Stimulated activated CD4-positive, alpha-beta T cell treated with anti-CD3 and anti-CD28 coated beads, Interleukin-12 subunit alpha, Interleukin-12 subunit beta, amount 100 ng/mL, for 48 hours (primary cell): Measurements from ENCODE around the gene VAMP4.
"Not testable (repeated sequence)": the region's sequence is repeated elsewhere in the genome, so short reads cannot be mapped to it uniquely, and the experiment has no call there.

Experiments used
- DNase-seq, 3 donors: peaks; one replicate each; pipeline ENCODE4 v3.0.0-alpha.2; 2020; ENCODE audit warnings: low read depth in 2 of 3, low spot score in 1 of 3

The VAMP4 gene

DNA sequence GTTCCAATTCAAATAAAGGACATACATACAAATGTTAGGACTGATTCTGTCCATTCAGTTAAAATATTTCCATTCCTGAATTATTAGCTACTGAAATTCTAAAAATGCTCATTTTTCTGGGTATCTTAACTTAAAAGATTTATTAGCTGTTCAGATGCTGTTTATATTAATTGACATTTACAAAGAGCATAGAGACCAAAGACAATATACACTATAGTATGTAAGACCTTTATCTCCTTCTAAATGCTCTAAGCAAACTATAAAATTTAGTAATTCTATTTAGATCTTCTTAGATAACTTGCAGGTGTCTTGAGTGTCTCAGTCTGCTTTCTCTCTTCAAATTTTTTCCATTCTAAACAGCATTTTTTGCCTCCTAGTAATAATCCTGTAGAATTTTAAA, 39.3 kb downstream of the VAMP4 start:
- DNase-seq: no peak

DNA sequence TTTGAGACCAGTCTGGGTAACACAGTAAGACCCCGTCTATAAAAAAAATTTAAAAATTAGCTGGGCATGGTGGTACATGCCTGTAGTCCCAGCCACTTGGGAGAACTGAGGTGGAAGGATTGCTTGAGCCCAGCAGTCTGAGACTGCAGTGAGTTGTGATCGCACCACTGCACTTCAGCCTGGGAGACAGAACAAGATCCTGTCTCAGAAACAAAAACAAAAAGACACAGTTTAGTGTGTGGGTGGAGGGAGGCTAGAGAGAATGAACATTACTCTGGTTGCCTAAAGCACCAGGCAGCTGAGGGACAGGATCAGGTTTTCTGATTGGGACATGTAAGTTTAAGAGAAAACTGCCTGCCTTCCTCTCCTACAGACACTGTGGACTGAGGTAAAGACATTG, 42.3 kb downstream of the VAMP4 start:
- DNase-seq: no peak

DNA sequence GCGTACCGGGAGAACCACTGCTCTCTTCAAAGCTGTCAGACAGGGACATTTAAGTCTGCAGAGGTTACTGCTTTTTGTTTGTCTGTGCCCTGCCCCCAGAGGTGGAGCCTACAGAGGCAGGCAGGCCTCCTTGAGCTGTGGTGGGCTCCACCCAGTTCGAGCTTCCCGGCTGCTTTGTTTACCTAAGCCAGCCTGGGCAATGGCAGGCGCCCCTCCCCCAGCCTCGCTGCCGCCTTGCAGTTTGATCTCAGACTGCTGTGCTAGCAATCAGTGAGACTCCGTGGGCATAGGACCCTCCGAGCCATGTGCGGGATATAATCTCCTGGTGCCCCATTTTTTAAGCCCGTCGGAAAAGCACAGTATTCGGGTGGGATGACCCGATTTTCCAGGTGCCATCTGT, 46.1 kb downstream of the VAMP4 start:
- DNase-seq: not testable (repeated sequence)

DNA sequence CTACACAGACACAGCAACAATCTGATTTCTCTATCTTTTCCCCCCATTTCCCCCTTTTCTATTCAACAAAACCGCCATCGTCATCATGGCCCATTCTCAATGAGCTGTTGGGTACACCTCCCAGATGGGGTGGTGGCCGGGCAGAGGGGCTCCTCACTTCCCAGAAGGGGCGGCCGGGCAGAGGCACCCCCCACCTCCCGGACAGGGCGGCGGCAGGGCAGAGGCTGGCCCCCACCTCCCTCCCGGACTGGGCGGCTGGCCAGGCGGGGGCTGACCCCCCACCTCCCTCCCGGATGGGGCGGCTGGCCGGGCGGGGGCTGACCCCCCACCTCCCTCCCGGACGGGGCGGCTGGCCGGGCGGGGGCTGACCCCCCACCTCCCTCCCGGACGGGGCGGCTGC, 48.3 kb downstream of the VAMP4 start:
- not testable (repeated sequence) for DNase-seq

DNA sequence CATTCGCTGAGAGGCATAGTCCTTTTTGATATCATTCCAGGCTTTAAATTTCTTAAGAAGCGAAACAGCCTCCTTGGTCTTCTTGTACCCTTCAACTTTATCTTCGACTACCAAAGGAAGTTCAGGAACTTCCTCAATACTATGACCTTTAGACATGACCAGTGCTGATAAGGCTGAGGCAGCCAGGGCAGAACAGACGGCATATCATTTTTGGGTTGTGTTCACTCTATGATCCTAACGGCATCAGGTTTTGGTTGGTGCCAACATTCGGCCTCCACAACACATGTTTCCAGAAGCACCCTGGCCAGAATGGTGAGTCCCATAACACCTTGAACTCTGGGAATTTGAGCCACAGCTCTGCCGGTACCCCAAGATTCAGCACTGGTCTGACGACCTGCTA, 58.0 kb downstream of the VAMP4 start:
- DNase-seq: no peak

DNA sequence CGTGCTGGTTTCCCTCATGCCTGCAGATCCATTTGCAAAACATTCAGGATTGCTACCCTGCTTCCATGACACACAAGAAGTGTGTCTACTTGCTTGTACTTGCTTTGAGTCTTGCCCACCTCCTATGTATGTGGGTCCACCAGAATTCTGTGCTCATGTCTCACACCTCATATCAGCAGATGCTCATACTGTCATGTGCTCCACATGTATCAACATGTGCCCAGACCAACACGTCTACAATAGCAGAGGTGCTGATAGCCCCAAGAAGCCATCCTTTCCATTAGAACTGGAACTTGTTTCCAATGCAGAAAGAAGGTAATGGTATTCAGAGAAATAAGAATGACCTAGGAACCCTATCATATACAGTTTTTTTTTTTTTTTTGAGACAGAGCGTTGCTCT, 61.5 kb downstream of the VAMP4 start:
- no peak for DNase-seq

DNA sequence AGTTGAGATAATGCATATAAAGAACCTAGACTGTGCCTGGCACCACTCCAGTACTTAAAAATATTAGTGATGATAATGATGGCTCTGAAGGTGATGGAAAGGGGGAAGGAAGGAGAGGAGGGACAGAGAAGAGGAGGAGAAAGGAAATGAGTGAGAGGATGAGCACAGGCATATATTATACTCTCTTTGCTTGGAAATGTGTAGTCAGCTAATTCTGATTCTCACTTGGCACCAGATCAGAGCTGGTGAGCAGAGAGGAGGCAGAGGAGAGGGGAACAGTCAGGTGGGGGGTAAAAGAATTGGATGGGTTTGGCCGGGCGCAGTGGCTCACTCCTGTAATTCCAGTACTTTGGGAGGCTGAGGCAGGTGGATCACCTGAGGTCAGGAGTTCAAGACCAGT, 65.0 kb downstream of the VAMP4 start:
- DNase-seq: no peak

DNA sequence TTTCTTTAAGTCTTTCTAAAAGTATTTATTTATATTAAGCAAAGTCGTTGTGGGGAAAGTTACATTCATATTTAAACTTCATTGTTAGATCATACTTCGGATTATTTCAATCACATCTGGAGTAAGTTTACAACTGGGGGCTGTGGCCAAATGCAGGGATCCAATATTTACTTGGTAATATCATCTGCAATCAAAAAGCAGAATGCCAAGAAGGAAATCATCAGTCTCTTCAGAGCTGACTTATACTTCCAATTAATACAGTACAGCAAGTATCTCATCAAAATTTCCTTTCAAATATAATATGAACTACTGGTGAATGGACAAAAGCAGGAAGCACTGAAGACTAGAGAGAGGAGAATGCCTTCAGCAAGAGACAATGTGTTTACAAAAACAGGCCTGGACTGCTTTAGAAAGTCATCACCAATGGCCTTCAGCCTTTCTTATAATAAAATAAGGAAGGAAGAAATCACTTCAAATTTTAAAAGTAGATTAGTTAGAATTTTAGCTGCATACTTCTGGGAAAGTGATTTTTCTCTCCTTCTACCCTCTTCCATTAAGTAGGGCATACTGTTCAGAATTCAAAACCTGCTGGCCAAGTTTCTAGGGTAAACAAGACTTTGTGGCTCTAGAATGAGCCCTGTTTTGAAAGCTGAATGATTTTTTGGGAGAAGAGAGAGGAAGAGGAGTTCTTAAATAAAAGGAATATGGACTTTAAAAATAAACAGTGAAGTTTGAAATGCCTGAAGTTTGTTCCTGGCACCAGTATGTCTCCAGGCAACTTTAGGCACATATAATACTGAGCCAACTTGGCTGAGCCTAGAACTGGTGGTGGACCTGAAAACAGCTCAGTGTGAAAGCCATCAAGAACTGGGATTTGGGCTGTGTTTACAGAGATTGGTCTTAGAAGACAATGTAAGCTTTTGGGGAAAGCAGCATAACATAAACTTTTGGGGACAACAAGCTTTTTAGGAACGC, 67.1 kb downstream of the VAMP4 start:
- no peak for DNase-seq

DNA sequence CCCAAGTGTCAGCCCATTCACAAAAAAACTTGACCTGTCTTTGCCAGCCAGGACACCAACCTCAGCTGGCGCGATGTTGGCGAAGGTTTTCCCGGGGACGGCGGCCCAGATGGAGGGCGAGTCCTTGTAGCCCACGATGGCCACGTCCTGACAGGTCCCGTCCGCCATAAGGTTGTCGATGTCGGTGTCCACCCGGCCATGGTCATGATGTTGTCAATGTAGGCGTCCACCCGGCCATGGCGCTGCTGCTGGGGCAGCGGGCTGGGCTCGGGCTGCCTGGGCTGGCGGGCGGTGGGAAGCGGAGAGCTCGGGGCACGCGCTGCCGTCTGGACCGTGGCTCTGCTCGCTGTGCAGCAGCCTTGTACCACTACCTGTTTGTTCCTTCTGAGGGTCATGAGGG, 71.1 kb downstream of the VAMP4 start:
- DNase-seq: no peak

DNA sequence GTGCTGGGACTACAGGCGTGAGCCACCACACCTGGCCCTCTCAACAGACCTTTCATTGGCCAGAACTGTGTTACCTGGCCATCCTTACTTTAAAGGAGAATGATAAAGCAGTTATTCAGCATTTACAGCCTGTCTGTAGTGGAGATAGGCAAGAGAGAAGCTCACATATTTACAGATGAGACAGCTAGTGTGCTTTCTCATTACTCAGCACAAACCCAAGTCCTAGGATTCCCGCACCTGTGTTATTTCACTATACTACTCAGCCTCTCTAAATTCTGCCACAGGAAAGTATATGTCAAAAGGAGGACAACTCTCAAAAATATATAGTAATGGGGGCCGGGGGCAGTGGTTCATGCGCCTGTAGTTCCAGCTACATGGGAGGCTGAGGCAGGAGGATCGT, 73.5 kb downstream of the VAMP4 start:
- DNase-seq: no peak

DNA sequence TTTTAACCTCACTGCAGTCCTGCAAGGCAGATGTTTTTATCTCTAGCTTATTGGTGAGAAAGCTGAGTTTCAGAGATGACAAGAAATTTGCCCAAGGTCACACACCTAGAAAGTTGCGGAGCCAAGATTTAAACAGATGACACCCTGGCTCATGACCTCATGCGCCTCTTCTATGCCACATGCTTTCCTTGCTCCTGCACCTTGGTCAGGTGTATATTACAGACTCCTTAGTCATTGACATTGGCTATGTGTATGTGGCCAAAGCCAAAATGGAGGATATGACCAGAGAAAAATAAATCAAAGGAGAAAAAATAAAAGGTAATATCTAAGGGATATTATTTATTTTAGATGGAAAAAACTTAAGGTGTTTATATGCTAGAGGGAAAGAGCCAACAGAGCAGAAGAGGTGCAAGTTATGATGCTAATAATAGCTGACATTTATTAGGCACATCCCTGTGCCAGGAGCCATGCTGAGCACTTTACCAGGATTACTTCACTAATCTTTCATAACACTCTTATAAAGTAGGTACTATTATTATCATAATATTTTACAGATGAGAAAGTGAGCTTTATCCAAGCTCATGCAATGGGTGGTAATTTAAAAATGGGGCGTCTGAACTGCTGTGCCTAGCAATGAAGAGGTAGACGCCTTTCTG, 75.6 kb downstream of the VAMP4 start:
- no peak for DNase-seq

DNA sequence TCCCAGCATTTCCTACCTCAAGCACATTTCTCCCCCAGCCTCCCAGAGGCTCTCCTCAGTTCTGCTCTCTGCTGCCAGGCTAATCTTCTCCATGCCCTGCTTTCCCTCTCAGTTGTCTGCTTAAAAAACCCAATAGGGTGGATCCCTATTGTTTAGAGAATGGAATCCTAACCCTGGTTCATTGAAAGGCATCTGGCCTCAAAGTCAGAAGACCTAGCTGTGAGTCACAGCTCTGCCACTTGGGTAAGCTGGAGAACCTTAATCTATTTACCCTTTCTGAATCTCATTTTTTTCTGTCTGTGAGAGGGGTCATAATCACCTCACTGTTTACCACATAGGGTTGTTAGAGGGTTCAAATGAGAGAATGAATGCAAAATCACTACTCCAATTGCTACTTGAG, 76.9 kb downstream of the VAMP4 start:
- DNase-seq: no peak

DNA sequence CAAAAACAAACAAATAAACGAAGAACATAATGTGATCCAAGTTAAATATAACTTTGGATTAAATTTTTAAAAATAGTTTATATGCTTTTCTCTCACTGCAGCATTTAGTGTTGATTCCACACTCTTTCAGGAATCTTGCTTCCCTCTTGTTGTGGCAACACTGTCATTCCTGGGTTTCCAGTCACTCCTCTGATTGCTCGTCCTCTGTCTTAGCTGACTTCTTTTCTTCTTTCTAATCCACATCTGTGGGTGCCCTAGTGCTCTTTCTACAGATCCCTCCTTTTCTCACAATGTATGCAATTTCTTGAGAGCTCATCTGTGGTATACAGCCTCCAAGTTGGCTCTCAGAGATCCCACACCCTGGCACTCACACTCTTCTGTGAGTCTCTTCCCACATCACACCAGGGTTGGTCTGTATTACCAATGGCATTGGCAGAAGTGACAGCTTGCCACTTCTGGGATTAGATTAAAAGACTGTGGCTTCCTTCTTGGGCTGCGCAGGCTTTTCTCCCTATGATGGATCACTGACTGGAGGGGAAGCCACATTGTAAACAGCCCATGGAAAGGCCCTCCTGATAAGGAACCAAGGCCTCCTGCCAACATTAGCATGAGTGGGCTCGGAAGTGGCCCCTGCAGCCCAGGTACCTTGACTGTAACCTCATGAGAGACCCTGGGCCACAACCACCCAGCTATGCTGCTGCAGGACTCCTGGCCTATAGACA, 77.8 kb downstream of the VAMP4 start:
- DNase-seq: no peak

DNA sequence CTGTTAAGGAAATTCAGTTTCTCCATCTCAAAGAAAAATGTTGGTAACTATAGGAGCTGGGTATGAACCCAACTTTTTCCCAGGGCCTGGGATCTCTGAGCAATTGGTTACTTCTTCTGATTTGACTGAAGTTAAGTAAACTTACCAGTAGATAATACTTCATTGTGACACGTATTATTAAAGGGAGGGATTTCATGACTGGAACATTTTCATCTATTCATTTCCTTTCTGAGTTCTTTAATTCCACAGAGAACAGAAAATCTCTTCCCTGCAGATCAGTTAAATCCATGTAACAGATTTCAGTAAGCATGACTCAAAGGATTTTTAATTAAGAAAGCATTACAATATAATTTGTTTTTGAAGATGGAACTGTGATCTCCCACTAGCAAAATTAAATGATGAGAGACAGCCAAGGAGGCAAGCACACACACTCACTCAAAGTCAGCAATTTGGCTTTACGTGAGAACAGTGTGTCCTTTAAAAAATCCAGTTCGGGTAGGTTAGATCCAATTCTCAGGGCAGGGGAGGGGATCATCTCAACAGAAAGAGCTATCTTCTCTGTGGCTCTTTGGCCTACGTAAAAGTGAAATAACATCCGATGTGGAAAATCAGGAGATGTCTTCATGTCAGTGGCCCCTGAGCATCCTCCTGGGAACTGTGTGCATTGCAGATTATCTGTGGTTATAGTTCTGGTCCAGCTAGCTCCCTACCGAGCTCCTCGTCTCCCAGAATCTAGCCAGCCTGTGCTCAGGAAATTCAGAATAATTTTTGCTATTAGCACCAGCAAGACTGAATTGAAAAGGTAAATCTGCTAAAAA, 78.6 kb downstream of the VAMP4 start:
- DNase-seq: no peak

DNA sequence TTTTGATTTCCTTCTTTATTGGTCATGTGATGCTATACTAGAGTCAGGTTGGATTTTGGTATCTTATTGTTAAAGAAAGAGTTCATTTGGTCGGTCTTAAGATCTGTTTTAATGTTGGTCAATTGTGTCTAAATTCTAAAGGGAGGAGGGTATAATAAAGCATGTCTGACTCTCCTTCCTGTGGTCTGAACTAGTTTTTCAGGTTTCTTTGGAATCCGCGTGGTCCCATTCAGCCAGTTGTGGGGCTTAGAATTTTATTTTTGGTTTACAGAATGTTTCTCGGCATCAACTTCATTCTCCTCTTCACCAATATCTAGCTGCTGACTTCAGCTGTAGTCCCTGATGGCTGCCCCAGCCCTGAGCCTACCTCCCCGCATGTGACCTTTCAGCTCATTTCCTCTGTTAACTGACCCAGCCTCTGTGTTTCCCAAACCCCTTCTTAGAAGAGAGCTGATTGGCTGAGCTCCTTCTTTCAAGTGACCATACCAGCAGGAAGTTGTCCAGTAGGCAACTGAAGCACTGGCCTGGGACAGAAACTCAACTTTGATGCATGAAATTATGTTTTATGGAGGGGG, 80.7 kb downstream of the VAMP4 start:
- DNase-seq: no peak

DNA sequence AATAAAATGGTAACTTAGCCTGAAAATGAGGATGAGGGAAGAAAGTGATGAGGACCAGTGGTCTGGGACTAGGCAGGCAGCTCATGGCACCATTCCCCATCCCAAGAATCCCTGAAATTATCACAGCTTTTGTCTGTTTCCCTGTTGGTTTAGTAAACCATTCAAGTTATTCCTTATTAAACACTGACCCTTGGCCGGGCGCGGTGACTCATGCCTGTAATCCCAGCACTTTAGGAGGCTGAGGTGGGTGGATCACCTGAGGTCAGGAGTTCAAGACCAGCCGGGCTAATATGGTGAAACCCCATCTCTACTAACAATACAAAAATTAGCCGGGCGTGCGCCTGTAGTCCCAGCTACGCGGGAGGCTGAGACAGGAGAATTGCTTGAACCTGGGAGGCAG, 85.7 kb downstream of the VAMP4 start:
- not testable (repeated sequence) for DNase-seq

DNA sequence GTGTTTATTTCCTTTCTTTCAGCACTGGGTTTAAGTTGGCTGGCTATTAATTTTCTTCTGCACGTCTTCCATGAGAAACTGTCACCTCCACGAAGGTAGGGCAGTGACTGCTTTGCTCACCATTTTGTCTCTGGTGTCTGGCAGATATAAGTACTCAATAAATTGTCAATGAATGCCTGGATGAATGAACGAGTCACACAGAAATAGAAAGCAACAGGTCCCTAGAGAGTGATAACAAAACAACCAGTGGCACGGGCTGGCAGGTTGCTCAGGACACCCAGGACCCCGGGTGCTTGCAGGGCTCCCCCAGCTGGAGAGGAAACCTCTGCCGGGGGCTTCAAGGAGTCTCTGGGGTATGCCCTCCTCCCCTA, 86.1 kb downstream of the VAMP4 start:
- no peak for DNase-seq

DNA sequence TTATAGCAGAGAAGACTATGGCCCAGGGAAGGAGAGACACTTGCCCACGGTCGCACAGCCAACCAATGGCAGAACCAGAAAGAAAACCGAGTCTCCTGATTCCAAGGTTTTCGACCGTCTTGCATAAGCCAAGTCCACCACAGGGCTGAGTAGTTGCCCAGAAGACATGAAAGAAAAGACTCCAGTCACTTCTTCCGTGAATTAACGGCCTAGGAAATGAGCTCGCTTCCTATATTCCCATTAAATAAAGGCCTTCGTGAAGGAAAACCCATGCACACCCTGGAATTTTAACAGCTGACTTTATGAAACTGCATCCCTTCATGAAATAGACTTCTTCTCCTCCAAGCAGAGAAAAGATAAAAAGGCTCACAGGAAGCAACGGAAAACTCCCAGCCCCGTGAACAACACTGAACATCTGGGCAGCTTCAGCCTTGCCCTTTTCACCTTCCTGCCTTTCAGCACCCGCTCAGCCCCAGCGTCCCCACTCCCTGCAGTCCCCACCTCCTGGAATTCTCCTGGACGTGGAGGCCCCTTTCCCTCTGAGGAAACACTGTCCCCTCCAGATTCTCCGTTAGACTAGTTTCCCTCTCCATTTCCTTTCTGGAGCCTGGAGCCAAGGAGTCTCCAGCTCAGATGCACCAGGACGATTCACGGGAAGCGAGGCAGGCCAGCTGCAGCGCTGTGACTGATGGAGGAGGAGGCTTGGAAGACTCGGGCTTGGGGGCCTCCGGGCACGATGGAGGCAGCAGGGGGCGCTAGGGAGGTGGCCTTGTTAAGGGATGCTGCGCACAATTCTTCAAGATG, 86.7 kb downstream of the VAMP4 start:
- peak; percentile 68 to 85 (median 76) for DNase-seq

DNA sequence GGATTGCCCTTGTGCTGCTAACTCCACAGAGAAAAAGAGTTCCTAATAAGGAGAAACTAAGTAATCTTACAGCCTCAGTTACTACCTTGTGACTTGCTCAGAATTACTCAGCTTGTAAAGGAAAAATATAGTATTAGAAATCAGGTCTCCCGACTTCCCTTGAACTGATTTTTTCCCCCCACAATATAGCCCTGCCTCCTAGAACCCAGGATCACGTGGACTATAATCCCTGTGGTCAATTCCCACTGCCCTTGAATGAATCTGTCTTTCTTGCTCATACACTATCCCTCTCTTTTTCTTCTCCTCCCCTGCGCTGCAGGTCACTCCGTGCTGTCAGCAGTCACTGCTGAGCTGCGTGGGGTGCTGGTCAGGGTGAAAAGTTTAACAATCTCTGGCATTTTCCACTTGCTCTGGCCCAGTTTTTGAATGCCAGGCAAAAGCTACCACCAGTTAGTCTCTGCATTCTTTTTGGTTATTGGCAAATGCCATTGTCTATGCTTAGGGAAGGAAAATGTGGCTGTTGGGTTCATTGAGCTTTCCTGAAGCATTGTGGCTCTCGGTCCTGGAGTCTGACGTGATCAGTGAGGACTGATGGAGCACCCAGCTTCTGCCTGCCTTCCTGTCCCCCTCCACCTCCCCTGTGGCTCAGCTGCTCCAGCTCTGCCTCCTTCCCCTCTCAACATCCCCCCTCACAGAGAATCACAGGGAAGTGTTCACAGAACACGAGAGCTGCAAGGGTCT, 87.5 kb downstream of the VAMP4 start:
- no peak for DNase-seq
